ENCODE data around the gene CDK8.
"Not testable (repeated sequence)": the region's sequence is repeated elsewhere in the genome, so short reads cannot be mapped to it uniquely, and the experiment has no call there.

CDK8 gene

DNA sequence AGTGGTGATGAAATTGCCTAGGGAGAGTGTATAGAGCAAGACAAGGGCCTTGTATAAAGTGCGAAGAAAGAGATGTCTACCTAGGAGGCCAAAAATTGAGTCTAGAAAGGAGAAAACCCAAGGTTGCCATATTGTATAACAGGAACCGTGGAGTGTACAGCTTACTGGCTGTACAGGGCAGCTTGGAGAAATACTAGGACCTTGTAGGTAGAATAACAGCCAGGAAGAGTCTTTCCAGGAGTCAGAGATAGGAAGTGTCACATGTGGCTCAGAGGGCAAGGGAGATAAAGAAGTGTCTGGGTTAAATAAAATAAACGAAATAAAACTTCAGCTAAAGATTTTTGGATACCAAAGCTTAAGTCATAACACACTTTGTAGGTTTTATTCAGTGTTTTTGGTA is 12.4 kb downstream of the CDK8 start:
- Histone ChIP-seq H3K27ac (ENCODE audit: low read depth, low read length) (no peak overlapping the region), H3K4me3 (ENCODE audit: low read depth in 1 of 5, low read length in 5 of 5) (no peak overlapping the region), H3K9me3 (ENCODE audit: control insufficient read depth in 5 of 5, low read length in 5 of 5) (no peaks in the 10 kb centered on the region), H3K4me1 (ENCODE audit: control insufficient read depth in 5 of 5, insufficient read depth in 5 of 5, low read length in 5 of 5) (peaks cover 0 to 2% (median 0%) of the 10 kb centered on the region in 5 donors), H3K9ac (ENCODE audit: low read length in 5 of 5) (peak overlapping the region in 1 of 5 donors; percentile 30), H3K36me3 (ENCODE audit: control insufficient read depth in 5 of 5, insufficient read depth in 5 of 5, low read length in 5 of 5) (no peaks in the 10 kb centered on the region), H3K27me3 (ENCODE audit: control insufficient read depth in 5 of 5, insufficient read depth in 4 of 5, low read length in 5 of 5) (no peaks in the 10 kb centered on the region)

DNA sequence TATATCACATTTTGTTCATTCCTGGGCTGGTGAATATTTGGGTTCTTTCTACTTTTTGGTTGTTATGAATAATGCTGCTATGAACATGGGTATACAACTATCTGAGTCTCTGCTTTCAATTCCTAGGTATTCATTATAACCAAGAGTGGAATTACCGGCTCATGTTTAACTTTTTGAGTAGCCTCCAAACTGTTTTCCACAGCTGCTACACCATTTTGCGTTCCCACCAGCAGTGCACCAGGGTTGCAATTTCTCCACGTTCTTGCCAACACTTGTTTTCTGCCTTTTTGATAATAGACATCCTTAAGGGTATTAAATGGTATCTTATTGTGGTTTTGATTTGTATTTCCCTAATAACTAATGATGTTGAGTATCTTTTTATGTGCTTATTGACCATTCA is 16.8 kb downstream of the CDK8 start:
- Histone ChIP-seq H3K9me3 (ENCODE audit: control insufficient read depth in 5 of 5, low read length in 5 of 5) (no peaks in the 10 kb centered on the region), H3K27me3 (ENCODE audit: control insufficient read depth in 5 of 5, insufficient read depth in 4 of 5, low read length in 5 of 5) (no peaks in the 10 kb centered on the region), H3K4me3 (ENCODE audit: low read depth in 1 of 5, low read length in 5 of 5) (no peak overlapping the region), H3K4me1 (ENCODE audit: control insufficient read depth in 5 of 5, insufficient read depth in 5 of 5, low read length in 5 of 5) (peaks cover 0 to 2% (median 0%) of the 10 kb centered on the region in 5 donors), H3K36me3 (ENCODE audit: control insufficient read depth in 5 of 5, insufficient read depth in 5 of 5, low read length in 5 of 5) (no peaks in the 10 kb centered on the region), H3K9ac (ENCODE audit: low read length in 5 of 5) (no peak overlapping the region), H3K27ac (ENCODE audit: low read depth, low read length) (no peak overlapping the region)

DNA sequence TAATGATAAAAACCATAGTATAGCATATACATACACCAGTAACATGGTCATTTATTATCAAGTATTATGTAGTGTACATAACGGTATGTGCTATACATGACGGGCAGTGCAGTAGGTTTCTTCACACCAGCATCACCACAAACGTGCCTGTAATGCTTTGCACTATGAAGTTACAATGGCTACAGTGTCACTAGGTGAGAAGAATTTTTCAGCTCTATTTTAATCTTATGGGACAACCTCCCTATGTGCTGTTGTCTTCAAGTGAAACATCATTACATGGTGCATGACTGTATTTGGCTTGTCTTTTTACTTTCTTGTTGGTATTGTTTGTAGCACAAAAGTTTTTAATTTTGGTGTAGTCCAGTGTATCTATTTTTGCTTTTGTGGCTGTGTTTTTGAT is 18.7 kb downstream of the CDK8 start:
- no peak overlapping the region for H3K9ac ChIP-seq (ENCODE audit: low read length in 5 of 5)
- no peaks in the 10 kb centered on the region for H3K9me3 ChIP-seq (ENCODE audit: control insufficient read depth in 5 of 5, low read length in 5 of 5)
- H3K27me3 ChIP-seq (ENCODE audit: control insufficient read depth in 5 of 5, insufficient read depth in 4 of 5, low read length in 5 of 5): no peaks in the 10 kb centered on the region
- peaks cover 0 to 2% (median 0%) of the 10 kb centered on the region in 5 donors for H3K4me1 ChIP-seq (ENCODE audit: control insufficient read depth in 5 of 5, insufficient read depth in 5 of 5, low read length in 5 of 5)
- H3K36me3 ChIP-seq (ENCODE audit: control insufficient read depth in 5 of 5, insufficient read depth in 5 of 5, low read length in 5 of 5): no peaks in the 10 kb centered on the region
- H3K27ac ChIP-seq (ENCODE audit: low read depth, low read length): no peak overlapping the region
- no peak overlapping the region for H3K4me3 ChIP-seq (ENCODE audit: low read depth in 1 of 5, low read length in 5 of 5)

DNA sequence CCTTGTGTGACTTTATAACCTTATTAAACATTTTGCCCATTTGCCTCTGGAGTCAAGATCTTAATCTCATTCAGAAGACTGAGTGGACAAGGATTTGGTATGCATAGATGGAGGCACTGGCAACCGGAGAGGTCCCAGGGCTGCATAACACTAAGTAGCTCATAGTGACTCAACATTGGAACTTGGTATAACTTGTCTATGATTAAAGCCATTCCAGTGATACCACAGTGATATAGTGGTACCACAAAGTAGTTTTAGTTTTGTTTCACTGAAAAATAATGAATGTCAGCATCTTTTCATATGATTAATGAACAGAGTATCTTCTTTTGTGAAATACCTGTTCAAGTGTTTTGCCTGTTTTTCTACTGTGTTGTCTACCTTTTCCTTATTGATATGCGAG is 26.4 kb downstream of the CDK8 start:
- Histone ChIP-seq H3K4me1 (ENCODE audit: control insufficient read depth in 5 of 5, insufficient read depth in 5 of 5, low read length in 5 of 5) (peaks cover 0 to 3% (median 0%) of the 10 kb centered on the region in 5 donors), H3K36me3 (ENCODE audit: control insufficient read depth in 5 of 5, insufficient read depth in 5 of 5, low read length in 5 of 5) (peaks cover 0 to 8% (median 5%) of the 10 kb centered on the region in 5 donors), H3K9ac (ENCODE audit: low read length in 5 of 5) (no peak overlapping the region), H3K27ac (ENCODE audit: low read depth, low read length) (no peak overlapping the region), H3K4me3 (ENCODE audit: low read depth in 1 of 5, low read length in 5 of 5) (no peak overlapping the region), H3K9me3 (ENCODE audit: control insufficient read depth in 5 of 5, low read length in 5 of 5) (no peaks in the 10 kb centered on the region), H3K27me3 (ENCODE audit: control insufficient read depth in 5 of 5, insufficient read depth in 4 of 5, low read length in 5 of 5) (no peaks in the 10 kb centered on the region)

DNA sequence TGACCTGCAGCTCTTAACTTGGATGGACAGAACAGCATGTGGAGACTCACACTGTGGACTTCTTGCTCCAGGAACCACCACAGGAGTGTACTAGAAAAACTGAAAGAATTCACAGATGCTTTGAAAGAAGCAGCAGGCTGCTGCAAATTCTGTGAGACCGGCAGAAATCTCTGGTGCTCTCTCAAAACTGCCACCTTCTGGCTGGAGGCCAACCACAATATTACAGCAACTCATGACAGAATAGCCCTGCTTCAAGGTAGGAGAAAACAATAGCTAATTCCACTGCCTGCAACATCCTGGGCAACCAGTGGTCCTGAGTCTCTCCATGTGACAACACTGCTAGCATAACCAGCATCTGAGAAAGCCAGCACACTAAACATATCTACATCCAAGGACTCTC is 26.9 kb downstream of the CDK8 start:
- peaks cover 0 to 8% (median 5%) of the 10 kb centered on the region in 5 donors for H3K36me3 ChIP-seq (ENCODE audit: control insufficient read depth in 5 of 5, insufficient read depth in 5 of 5, low read length in 5 of 5)
- no peak overlapping the region for H3K27ac ChIP-seq (ENCODE audit: low read depth, low read length)
- no peak overlapping the region for H3K4me3 ChIP-seq (ENCODE audit: low read depth in 1 of 5, low read length in 5 of 5)
- H3K9ac ChIP-seq (ENCODE audit: low read length in 5 of 5): no peak overlapping the region
- H3K27me3 ChIP-seq (ENCODE audit: control insufficient read depth in 5 of 5, insufficient read depth in 4 of 5, low read length in 5 of 5): no peaks in the 10 kb centered on the region
- H3K9me3 ChIP-seq (ENCODE audit: control insufficient read depth in 5 of 5, low read length in 5 of 5): no peaks in the 10 kb centered on the region
- peaks cover 0 to 3% (median 0%) of the 10 kb centered on the region in 5 donors for H3K4me1 ChIP-seq (ENCODE audit: control insufficient read depth in 5 of 5, insufficient read depth in 5 of 5, low read length in 5 of 5)

DNA sequence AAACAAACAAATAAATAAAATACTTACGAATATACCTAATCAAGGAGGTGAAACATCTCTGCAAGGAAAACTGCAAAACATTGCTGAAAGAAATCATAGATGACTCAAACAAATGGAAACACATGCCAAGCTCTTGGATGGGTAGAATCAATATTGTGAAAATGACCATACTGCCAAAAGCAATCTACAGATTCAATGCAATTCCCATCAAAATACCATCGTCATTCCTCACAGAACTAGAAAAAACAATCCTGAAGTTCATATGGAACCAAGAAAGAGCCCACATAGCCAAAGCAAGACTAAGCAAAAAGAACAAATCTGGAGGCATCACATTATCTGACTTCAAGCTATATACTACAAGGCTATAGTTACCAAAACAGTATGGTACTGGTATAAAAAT is 32.0 kb downstream of the CDK8 start:
- not testable (repeated sequence) for H3K9ac ChIP-seq (ENCODE audit: low read length in 5 of 5); H3K9me3 ChIP-seq (ENCODE audit: control insufficient read depth in 5 of 5, low read length in 5 of 5); H3K4me1 ChIP-seq (ENCODE audit: control insufficient read depth in 5 of 5, insufficient read depth in 5 of 5, low read length in 5 of 5); H3K4me3 ChIP-seq (ENCODE audit: low read depth in 1 of 5, low read length in 5 of 5); H3K27me3 ChIP-seq (ENCODE audit: control insufficient read depth in 5 of 5, insufficient read depth in 4 of 5, low read length in 5 of 5); H3K27ac ChIP-seq (ENCODE audit: low read depth, low read length); H3K36me3 ChIP-seq (ENCODE audit: control insufficient read depth in 5 of 5, insufficient read depth in 5 of 5, low read length in 5 of 5)

DNA sequence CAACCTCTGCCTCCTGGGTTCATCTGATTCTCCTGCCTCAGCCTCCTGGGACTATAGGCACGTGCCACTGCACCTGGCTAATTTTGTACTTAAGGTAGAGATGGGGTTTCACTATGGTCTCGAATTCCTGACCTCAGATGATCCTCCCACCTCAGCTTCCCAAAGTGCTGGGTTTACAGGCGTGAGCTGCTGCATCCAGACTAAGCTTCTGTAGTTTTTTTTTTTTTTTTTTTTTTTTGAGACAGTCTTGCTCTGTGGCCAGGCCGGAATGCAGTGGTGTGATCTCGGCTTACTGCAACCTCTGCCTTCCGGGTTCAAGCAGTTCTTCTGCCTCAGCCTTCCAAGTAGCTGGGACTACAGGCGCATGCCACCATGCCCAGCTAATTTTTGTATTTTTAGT is 34.9 kb downstream of the CDK8 start:
- H3K4me1 ChIP-seq (ENCODE audit: control insufficient read depth in 5 of 5, insufficient read depth in 5 of 5, low read length in 5 of 5); H3K9ac ChIP-seq (ENCODE audit: low read length in 5 of 5); H3K4me3 ChIP-seq (ENCODE audit: low read depth in 1 of 5, low read length in 5 of 5); H3K36me3 ChIP-seq (ENCODE audit: control insufficient read depth in 5 of 5, insufficient read depth in 5 of 5, low read length in 5 of 5); H3K27me3 ChIP-seq (ENCODE audit: control insufficient read depth in 5 of 5, insufficient read depth in 4 of 5, low read length in 5 of 5); H3K27ac ChIP-seq (ENCODE audit: low read depth, low read length); H3K9me3 ChIP-seq (ENCODE audit: control insufficient read depth in 5 of 5, low read length in 5 of 5): not testable (repeated sequence)

DNA sequence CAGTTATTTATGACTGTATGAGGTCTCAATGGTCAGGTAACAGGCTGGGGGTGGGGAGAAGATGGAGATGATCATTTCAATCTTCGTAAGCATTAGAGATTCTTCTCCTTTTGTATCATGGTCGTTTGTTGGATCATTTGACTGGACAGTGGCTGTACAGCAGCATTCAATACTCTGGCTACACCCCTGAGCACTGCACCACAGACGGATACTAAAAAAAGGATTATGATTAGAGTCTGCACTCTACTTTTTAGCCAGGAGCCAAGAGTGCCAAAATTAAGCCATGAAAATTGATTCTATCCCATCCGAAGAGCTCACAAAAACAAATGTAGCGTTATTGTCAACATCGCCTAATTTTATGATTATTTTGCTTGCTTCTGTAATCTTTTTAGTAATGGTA is 41.9 kb downstream of the CDK8 start:
- no peak overlapping the region for H3K9ac ChIP-seq (ENCODE audit: low read length in 5 of 5)
- H3K36me3 ChIP-seq (ENCODE audit: control insufficient read depth in 5 of 5, insufficient read depth in 5 of 5, low read length in 5 of 5): no peaks in the 10 kb centered on the region
- no peaks in the 10 kb centered on the region for H3K9me3 ChIP-seq (ENCODE audit: control insufficient read depth in 5 of 5, low read length in 5 of 5)
- no peak overlapping the region for H3K4me3 ChIP-seq (ENCODE audit: low read depth in 1 of 5, low read length in 5 of 5)
- no peak overlapping the region for H3K27ac ChIP-seq (ENCODE audit: low read depth, low read length)
- peaks cover 0 to 13% (median 7%) of the 10 kb centered on the region in 5 donors for H3K4me1 ChIP-seq (ENCODE audit: control insufficient read depth in 5 of 5, insufficient read depth in 5 of 5, low read length in 5 of 5)
- H3K27me3 ChIP-seq (ENCODE audit: control insufficient read depth in 5 of 5, insufficient read depth in 4 of 5, low read length in 5 of 5): no peaks in the 10 kb centered on the region

DNA sequence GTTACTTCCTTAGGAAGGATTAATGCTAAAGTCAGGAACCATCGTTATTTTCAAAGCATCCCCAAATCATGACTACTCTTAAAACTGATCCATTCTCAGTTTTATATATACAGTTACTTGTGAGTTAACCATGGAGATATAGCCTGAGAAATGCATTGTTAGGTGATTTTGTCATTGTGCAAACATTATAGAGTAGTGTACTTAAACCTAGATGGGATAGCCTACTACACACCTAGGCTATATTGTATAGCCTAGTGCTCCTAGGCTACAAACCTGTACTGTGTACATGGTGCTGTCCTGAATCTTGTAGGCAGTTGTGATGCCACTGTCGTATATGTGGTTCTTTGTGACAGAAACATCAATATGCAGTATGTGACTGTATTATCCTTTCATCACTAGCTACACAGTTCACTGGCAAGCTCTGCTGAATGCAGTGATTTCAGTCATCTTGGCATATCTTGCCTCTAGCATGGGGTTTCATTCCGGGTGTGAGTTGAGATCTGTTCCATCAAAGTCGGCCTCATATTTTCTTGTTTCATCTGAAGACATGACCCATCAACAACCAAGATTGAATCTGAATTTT is 45.3 kb downstream of the CDK8 start:
- no peak overlapping the region for H3K9ac ChIP-seq (ENCODE audit: low read length in 5 of 5)
- H3K4me1 ChIP-seq (ENCODE audit: control insufficient read depth in 5 of 5, insufficient read depth in 5 of 5, low read length in 5 of 5): peaks cover 0 to 13% (median 7%) of the 10 kb centered on the region in 5 donors
- no peak overlapping the region for H3K27ac ChIP-seq (ENCODE audit: low read depth, low read length)
- no peaks in the 10 kb centered on the region for H3K36me3 ChIP-seq (ENCODE audit: control insufficient read depth in 5 of 5, insufficient read depth in 5 of 5, low read length in 5 of 5)
- H3K9me3 ChIP-seq (ENCODE audit: control insufficient read depth in 5 of 5, low read length in 5 of 5): no peaks in the 10 kb centered on the region
- no peak overlapping the region for H3K4me3 ChIP-seq (ENCODE audit: low read depth in 1 of 5, low read length in 5 of 5)
- H3K27me3 ChIP-seq (ENCODE audit: control insufficient read depth in 5 of 5, insufficient read depth in 4 of 5, low read length in 5 of 5): no peaks in the 10 kb centered on the region

DNA sequence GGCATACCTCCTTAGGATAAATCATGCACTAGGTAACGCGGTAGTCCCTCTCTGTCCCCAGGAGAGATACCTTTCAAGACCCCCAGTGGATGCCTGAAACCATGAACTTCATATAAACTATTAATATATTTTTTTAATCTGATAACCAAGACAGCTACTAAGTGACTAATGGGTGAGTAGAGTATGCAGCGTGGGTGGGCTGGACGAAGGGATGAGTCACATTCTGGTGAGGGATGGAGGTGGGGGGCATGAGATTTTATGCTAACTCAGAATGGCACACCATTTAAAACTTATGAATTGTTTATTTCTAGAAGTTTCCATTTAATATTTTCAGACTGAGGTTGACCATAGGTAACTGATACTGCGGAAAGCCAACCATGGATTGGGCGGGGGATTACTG is 46.2 kb downstream of the CDK8 start:
- Histone ChIP-seq H3K9me3 (ENCODE audit: control insufficient read depth in 5 of 5, low read length in 5 of 5) (no peaks in the 10 kb centered on the region), H3K4me1 (ENCODE audit: control insufficient read depth in 5 of 5, insufficient read depth in 5 of 5, low read length in 5 of 5) (peaks cover 0 to 13% (median 7%) of the 10 kb centered on the region in 5 donors), H3K27me3 (ENCODE audit: control insufficient read depth in 5 of 5, insufficient read depth in 4 of 5, low read length in 5 of 5) (no peaks in the 10 kb centered on the region), H3K36me3 (ENCODE audit: control insufficient read depth in 5 of 5, insufficient read depth in 5 of 5, low read length in 5 of 5) (no peaks in the 10 kb centered on the region), H3K27ac (ENCODE audit: low read depth, low read length) (no peak overlapping the region), H3K9ac (ENCODE audit: low read length in 5 of 5) (no peak overlapping the region), H3K4me3 (ENCODE audit: low read depth in 1 of 5, low read length in 5 of 5) (no peak overlapping the region)

DNA sequence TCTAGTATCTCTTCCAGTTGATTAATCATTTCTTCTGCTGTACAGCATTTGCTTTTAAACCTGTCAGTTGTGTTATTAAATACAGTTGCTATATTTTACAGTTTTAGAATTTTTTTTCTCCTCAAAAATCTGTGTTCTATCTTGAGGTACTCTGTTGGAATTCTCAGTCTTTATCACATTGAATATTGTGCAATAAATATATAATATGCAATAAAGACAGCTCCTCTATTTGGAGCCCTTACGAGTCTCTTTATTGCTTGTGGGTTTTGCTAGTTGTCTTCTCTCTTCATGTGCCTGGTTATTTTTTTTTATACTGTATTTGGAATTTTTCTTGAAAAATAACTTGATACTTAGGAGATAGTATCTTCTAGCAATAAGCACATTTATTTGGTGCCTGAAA is 51.7 kb downstream of the CDK8 start:
- H3K4me1 ChIP-seq (ENCODE audit: control insufficient read depth in 5 of 5, insufficient read depth in 5 of 5, low read length in 5 of 5): peaks cover 0 to 6% (median 0%) of the 10 kb centered on the region in 5 donors
- no peaks in the 10 kb centered on the region for H3K9me3 ChIP-seq (ENCODE audit: control insufficient read depth in 5 of 5, low read length in 5 of 5)
- H3K27ac ChIP-seq (ENCODE audit: low read depth, low read length): no peak overlapping the region
- H3K4me3 ChIP-seq (ENCODE audit: low read depth in 1 of 5, low read length in 5 of 5): no peak overlapping the region
- no peaks in the 10 kb centered on the region for H3K27me3 ChIP-seq (ENCODE audit: control insufficient read depth in 5 of 5, insufficient read depth in 4 of 5, low read length in 5 of 5)
- no peaks in the 10 kb centered on the region for H3K36me3 ChIP-seq (ENCODE audit: control insufficient read depth in 5 of 5, insufficient read depth in 5 of 5, low read length in 5 of 5)
- no peak overlapping the region for H3K9ac ChIP-seq (ENCODE audit: low read length in 5 of 5)

Data from subcutaneous abdominal adipose tissue (tissue), 5 donors.